ENCODE measurements around the gene PLAAT3. TPM values are rescaled to one million over a fixed set of nuclear protein-coding genes. Genes with fewer than 3 reads are reported as not detected.
A peak's percentile ranks its signal among the peaks of the same experiment; 100 is the strongest.

The PLAAT3 gene
- total and polyA plus RNA-seq, 7 donors, result 50.0 to 115 (median 82.3) TPM

GRCh38 chr11:63574856-63575602, 39.2 kb downstream of the PLAAT3 start:
- Histone ChIP-seq H3K27ac (peak overlapping the region; percentile 74), H3K36me3 (ENCODE audit: insufficient read depth in 1 of 2, low read depth in 1 of 2) (peaks cover 0 to 9% of the 10 kb centered on the region in 2 donors), H3K4me3 (peak overlapping the region; percentile 48), H3K27me3 (ENCODE audit: insufficient read depth in 3 of 3, low read length in 2 of 3) (no peaks in the 10 kb centered on the region), H3K9me3 (peaks cover 2% of the 10 kb centered on the region), H3K4me1 (peaks cover 17% of the 10 kb centered on the region)
- WGBS, 3 donors, result 20 to 28% (median 20%) methylated on average over 10 of the region's 10 CpGs
- TF ChIP-seq CTCF (IDR thresholded peaks at IDR 0.05), result no peak
- intact Hi-C loops (cut with DNase I), result loop anchor here in 1 of 2 donors (2.0 kb wide), 1 partner anchor 38 kb away; the partner anchor contains the start of gene PLAAT4
- DNase-seq, result peak; percentile 56 to 75
- peak; percentile 72 to 91 (median 87) for ATAC-seq

- DNase-seq (peak; percentile 22 to 59), ATAC-seq (peak; percentile 71 to 84 (median 80))
- Histone ChIP-seq H3K27me3 (ENCODE audit: insufficient read depth in 3 of 3, low read length in 2 of 3) (no peaks in the 10 kb centered on the region), H3K4me3 (peak overlapping the region; percentile 48), H3K9me3 (no peaks in the 10 kb centered on the region), H3K27ac (peak overlapping the region; percentile 74), H3K4me1 (peaks cover 17% of the 10 kb centered on the region), H3K36me3 (ENCODE audit: insufficient read depth in 1 of 2, low read depth in 1 of 2) (peaks cover 0 to 6% of the 10 kb centered on the region in 2 donors)
- 19 to 26% (median 24%) methylated on average over 15 of the region's 15 CpGs for WGBS, 3 donors
- intact Hi-C loops (cut with DNase I), result loop anchor here in 1 of 2 donors (2.0 kb wide), 1 partner anchor 37 kb away; the partner anchor contains the start of gene PLAAT4
- TF ChIP-seq CTCF (IDR thresholded peaks at IDR 0.05), result no peak
Observed at GRCh38 chr11:63573881-63574855, 40.1 kb downstream of the PLAAT3 start.

- ATAC-seq (no peak), DNase-seq (no peak)
- Histone ChIP-seq H3K27me3 (ENCODE audit: insufficient read depth in 3 of 3, low read length in 2 of 3) (no peaks in the 10 kb centered on the region), H3K4me3 (no peak overlapping the region), H3K36me3 (ENCODE audit: insufficient read depth in 1 of 2, low read depth in 1 of 2) (no peaks in the 10 kb centered on the region), H3K27ac (no peak overlapping the region), H3K9me3 (no peaks in the 10 kb centered on the region), H3K4me1 (peaks cover 24% of the 10 kb centered on the region)
- 49 to 63% (median 56%) methylated on average over 3 of the region's 3 CpGs for WGBS, 3 donors
- TF ChIP-seq CTCF (IDR thresholded peaks at IDR 0.05), result no peak
- intact Hi-C loops (cut with DNase I), result no loop called here
Observed at GRCh38 chr11:63572026-63572688, 42.1 kb downstream of the PLAAT3 start.

GRCh38 chr11:63569570-63569969, 44.7 kb downstream of the PLAAT3 start:
- Histone ChIP-seq H3K4me1 (peaks cover 20% of the 10 kb centered on the region), H3K27ac (no peak overlapping the region), H3K4me3 (no peak overlapping the region), H3K9me3 (no peaks in the 10 kb centered on the region), H3K36me3 (ENCODE audit: insufficient read depth in 1 of 2, low read depth in 1 of 2) (no peaks in the 10 kb centered on the region), H3K27me3 (ENCODE audit: insufficient read depth in 3 of 3, low read length in 2 of 3) (no peaks in the 10 kb centered on the region)
- ATAC-seq (no peak), DNase-seq (no peak)
- 89 to 96% (median 90%) methylated on average over 3 of the region's 3 CpGs for WGBS, 3 donors
- TF ChIP-seq CTCF (IDR thresholded peaks at IDR 0.05), result no peak
- intact Hi-C loops (cut with DNase I), result no loop called here

Data from psoas muscle (tissue), 8 donors.